ENCODE data around the gene DDX20. TPM values are rescaled to one million over a fixed set of nuclear protein-coding genes. Genes with fewer than 3 reads are reported as not detected.
"Not testable (repeated sequence)": the region's sequence is repeated elsewhere in the genome, so short reads cannot be mapped to it uniquely, and the experiment has no call there.

The DDX20 gene
- total RNA-seq, 1 donor from 2014 or later: 7.1 TPM

DNA sequence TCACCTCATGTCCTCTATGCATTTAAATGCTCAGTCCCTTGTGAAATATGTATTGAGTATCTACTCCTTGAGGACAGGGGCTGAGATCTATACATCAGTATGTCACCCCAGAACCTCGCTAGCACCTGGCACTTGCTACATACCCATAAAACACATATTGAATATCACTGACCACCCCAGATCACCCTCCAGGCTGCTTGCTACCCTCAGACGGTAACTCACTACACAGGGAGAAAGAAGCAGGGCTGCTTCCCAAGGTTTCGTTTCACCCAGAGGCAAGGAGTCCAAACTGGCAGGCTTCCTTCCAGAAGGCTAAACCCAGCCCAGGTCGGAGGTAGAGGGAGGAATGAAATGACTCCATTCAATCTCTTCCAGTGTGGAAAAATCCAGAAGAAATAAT, 25.0 kb upstream of the DDX20 start:
- intact Hi-C loops (cut with micrococcal nuclease): no loop called here
- ATAC-seq (no peak), DNase-seq (no peak)

DNA sequence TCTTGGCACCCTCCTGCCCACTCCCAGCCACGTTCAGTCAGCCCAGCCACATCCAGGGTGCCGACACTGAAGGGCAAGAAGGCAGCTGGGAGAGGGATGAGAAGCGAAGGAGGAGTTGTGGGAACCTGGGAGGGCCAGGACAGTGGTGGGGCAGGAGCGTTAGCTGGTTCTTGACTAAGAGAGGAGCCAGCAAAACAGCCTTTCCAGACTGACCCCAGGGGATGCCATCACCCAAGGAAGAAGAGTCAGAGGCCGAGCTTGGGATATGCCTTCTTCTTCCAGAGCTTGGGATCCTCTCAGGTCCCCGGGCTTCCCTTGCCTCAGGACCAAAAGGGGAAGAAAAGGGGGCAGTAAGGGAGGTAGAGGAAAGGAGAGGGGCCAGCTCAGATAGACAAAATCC, 23.7 kb upstream of the DDX20 start:
- intact Hi-C loops (cut with micrococcal nuclease): no loop called here
- ATAC-seq: no peak
- no peak for DNase-seq

DNA sequence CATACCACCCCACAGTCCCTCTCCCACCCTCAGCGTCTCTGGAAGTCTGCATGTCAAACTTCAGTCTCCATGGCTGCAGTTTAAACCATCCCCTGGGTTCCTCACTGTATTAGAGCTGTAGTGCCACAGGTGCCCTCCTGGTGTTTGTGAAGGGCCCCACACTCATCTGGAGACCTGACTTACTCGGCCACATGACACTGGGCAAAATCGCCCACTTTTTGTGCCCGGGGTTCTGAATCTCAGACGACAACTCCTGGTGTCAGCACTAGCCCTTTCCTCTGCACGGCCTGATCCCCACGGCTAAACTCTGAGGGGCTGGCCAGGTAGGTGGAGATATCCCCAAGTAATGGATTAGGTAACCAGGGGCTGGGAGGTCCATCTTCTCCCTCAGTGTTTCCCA, 23.0 kb upstream of the DDX20 start:
- ATAC-seq (no peak), DNase-seq (no peak)
- intact Hi-C loops (cut with micrococcal nuclease): no loop called here

DNA sequence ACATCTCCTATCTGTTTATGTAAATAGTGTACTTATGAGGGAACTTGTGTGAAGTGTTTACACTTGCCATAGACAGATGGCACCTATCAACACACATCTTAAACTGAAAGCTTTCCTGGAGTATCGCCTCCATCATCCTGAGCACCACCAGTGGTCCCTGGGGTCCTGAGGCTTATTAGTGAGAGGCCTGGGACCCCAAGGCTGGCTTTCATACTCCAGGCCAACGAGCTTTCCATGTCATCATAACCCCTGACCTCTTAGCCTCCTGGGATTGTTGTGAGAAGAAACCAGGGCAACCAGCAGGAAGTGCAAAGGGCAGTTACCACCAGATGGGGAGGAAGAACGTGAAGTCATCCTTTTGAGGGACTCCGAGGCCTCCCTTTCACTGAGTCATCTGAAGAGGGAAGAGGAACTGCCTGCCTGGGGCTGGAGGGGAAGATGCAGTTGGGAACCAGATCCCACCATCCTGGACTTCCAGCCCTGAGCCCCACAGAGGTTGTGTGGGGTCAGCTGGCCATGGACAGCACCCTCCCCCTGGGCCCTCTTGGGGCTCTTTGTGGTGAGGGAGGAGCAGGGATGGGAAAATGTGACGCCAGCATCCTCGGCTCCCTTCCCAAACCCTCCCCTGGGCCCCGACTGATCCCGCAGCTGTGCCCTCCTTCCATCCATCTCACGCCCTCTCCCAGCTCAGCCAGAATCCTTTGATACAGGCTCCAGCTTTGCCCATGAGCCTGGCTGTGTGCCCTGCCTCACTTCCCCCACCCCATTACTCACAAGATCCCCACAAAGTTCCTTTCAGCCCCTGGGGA, 22.3 kb upstream of the DDX20 start:
- ATAC-seq (peak; percentile 37), DNase-seq (peak; percentile 77)
- intact Hi-C loops (cut with micrococcal nuclease): no loop called here

DNA sequence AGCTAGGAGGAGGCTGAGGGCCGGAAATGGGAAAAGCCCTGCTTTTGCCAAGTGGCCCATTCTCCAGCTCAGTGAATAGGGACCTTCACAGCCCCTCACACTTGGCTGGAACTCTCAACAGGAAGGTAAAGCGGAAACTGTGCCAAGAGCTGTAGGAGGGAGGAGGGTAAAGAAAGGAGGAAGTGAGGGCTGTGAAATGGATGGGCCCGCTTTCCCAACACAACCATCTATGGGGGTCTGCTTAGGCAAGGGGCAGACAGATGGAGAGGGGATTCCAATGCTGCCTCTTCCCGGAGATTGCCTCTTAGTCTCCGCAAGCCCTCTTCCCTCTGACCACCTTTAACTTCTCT, 21.7 kb upstream of the DDX20 start:
- no peak for ATAC-seq
- intact Hi-C loops (cut with micrococcal nuclease): no loop called here
- no peak for DNase-seq

DNA sequence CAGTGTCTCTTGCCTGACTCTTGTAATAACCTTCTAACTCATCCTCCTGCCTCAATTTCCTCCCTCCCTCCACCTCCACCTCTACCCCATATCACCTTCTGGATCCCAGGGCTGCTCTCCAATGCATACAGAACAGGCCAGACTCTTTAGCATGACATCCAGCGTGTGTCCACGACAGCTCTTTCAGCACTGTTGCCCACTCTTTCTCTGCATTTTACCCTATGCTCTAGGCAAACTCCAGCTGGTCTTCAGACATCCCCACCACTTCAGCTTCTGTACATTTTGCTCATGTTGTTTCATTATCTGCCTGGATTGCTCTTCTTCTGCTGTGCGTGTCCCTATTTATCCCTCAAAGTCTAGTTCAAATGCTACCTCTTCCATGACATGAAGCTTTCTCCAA, 21.3 kb upstream of the DDX20 start:
- no peak for DNase-seq
- intact Hi-C loops (cut with micrococcal nuclease): no loop called here
- no peak for ATAC-seq

DNA sequence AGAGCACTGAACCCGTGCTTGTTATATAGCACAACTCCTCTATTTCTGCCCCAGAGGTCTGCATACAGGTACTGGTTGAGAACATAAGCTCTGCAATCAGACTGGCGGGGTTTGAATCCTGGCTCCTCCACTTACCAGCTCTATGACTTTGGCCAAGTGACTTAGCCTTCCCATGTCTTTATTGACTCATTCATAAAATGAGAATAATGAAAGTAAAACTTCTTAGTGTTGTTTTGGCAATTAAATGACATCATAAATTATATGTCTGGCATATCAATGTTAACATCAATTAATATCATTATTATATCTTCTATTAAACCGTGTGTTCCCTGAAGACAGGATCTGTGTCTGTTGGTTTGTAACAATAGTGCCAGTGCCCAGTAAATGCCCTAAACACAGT, 20.8 kb upstream of the DDX20 start:
- ATAC-seq (no peak), DNase-seq (no peak)
- intact Hi-C loops (cut with micrococcal nuclease): no loop called here

DNA sequence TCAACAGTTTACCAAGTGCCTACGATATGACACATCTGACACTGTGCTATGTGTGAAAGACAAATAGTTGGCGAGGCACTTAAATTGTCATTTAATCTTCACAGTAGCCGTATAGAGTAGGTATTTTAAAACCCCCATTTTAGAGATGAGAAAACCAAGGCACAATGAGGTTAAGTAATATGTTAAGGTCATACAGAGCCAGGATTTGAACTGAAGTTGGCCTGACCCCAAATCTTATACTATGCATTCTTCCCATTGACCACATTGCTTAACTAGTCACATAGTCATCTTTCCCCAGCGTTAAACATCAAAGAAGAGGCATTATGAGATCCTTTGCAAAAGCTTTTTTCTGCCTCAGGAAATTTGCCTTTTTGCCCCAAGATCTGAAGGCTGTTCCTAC, 20.4 kb upstream of the DDX20 start:
- intact Hi-C loops (cut with micrococcal nuclease): no loop called here
- DNase-seq (no peak), ATAC-seq (no peak)

DNA sequence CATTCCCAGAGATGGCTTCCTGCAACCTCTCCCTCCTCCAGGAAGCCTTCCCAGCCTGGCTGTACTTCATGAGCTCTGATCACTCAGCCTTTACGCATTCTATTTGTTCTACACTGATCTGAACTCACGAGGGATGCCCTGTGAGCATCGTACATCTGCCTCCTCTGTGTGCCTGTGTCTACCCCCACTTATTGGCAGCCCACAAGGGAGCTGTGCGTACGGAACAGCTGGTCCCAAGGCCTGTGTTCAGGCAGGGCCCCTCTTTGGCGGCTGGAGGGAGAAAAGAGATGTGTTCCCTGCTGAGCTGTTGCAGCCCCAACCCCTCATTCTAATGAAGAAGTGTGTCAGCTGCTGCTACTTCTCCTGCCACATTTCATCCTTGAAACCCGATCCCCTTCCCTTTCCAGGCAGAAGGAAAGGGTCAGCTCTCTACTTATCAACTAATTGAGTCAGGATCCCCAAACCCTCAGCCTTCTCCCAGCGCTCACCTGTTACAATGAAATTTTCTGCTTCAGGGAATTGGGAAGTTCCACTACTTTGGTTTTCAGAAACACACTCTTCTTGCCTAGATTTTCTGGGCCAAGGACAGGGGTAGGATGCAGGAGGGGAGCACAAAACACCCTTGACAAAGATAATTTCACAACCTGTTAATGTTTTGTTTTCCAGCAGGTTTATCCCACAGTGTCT, 19.7 kb upstream of the DDX20 start:
- DNase-seq: no peak

DNA sequence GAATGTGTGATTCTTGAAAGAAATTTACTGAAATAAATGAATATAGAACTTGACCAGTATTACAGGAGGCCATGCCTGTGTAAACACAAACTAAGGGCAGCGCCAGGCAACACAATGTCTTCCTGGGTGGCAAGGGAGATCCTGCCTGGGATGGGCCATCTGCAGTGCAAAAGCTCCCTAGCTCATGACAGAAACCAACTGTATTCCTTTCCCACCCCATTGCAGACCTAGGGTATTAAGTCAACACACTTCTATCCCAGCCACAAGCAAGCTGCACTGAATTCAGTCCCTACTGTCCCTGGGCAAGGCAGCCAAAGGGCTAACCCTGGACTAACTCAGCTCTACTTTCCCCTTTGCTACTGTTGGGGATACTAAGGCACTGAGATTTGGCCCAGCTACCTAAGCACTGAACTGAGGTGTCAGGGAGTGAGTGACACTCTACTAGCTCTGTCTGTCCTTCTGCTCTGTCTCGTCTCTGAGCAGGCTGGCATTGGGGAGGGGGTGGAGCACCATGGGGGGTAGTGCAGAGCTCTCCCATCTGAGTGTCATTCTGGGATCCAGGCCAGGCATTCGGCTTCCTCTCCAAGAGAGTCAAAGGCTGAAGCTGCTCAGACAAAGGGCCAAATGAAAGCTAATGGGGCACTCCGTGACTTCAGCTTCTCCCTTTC, 19.0 kb upstream of the DDX20 start:
- intact Hi-C loops (cut with micrococcal nuclease): no loop called here
- DNase-seq (peak; percentile 85), ATAC-seq (peak; percentile 29)

More for the DNA sequence above, 19.7 kb upstream of the DDX20 start:
- intact Hi-C loops (cut with micrococcal nuclease): no loop called here
- no peak for ATAC-seq

DNA sequence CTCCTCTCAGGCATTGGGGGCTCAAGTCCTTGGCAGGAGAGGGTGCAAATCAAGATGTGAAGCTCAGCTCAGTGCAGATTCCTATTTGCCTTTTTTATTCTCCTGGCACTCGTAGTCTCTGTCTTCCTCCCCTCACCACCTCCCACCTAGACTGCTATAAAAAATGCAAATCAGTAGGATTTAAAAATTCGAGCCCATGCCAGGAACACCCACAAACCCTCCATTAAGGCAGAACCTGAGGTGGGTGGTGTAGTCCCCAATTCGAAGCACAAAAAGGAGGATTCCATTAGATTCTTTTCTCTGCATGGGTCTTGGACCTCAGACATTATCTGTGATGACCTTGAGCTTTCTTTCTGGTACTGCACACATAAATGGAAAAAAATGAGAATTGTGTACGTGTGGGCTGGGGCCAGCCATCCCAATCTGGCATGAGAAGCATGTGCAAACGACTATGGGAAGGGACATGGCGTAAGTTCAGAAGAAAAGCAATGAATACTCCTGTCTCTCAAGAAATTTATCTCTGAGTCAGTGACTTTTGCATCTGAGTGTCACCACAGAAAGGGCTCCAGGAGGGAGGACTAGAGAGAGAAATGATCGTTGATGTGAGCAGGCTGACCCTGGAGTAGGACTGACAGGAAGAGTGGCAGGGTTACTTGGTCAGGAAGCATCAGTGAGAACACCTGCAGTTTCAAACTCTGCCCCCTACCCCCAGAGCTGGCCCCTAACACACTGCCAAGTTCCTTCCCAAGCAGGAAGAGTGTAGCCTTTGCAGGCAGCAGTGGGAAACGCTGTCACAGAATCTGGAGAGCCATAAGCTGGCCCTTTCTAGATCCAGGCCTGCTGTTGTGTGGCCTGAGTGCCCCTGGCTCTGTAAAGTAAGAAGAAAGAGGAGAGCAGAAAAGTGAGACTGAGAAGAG, 18.2 kb upstream of the DDX20 start:
- no peak for ATAC-seq
- intact Hi-C loops (cut with micrococcal nuclease): no loop called here
- DNase-seq: no peak

DNA sequence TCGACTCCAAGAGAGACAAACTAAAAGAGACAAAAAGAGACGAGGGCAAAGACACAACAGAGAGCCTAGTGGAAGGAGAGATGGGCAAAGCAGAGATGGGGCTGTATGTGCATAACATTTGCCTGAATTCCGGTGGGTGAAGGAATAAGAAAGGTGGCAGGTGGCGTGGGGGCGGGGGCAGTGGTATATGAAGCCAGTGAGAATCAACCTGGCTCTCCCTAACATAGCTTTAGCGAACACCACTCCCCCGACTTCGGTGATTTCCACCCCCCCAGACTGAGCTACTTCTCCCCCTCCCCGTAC, 17.6 kb upstream of the DDX20 start:
- ATAC-seq (no peak), DNase-seq (no peak)
- intact Hi-C loops (cut with micrococcal nuclease): no loop called here

DNA sequence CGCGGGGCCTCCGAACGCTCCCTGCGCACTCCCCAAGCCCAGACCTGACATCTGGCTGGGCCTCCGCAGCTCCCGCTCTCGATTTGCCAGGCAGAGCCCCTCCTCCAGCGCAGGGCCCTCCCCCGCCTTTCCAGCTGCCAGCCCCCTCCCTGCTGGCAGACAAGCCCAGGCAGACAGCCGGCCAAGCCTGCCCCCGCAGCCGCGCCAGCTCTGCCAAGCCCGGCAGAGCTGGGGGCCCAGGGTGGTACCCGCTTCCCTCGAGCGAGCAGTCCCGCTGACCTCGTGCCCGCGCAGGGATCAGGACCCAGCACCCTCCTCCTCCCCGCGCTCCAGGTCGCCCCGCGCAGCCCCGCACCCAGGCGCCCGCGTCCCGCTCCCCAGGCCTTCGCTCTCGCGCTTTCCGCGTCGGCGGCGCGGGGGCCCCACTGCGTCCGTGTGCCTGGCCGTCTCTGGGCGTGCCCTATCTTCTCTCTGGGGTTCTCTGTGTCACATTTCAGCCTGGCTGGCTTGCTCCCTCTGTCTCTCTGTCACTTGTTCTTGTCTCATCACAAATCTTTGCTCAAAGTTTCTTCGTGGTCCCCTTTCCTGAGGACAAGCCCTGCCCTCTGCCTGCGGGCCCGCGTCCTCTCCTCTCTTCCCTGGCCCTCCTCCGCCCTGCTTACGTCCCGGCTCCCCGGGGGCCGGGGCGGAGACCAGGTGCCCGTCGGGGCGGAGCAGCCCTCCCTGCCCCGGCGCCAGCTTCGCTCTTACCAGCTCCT, 17.1 kb upstream of the DDX20 start:
- DNase-seq (peak; percentile 90), ATAC-seq (peak; percentile 70)
- intact Hi-C loops (cut with micrococcal nuclease): no loop called here

DNA sequence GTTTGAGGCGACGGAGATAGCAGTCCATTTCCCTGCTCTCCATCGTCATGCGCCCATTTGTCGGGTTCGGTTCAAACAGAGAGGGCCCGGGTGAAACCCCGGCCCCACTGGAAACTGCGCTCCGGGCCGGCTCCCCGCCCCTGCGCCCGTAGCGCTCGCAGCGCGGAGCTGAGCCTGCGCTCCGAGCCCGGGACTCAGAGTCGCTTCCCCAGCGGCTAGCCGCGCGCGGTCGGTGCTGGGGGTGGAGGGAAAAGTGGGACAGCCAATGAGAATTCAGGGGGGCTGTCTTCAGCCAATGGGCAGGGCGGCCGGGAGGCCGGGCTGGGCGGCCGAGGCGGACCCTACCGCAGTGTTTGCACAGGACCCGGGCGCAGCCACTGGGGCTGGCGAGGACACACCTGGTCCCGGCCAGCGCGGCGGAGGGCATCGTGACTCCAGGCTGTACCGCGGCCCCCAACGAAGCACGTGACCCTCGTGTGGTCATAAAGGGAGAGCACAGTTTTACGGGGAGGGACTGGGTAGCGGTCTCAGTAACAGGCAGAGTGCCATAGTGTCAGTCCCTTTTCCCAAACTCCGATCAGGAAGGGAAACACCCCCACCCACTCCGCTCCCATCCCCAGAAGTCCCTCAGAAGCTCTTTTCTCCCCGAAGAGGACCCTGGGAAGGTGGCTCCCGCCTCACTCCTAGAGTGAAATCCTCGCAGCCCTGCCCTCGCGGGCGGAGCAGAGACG, 16.3 kb upstream of the DDX20 start, which contains the start of gene INKA2:
INKA2 (minus strand) TSS at position 202 of the 731 bp plus-strand sequence; CDS start at position 49, 153 bp downstream.
- DNase-seq (peak; percentile 95), ATAC-seq (peak; percentile 86)
- intact Hi-C loops (cut with micrococcal nuclease): no loop called here

DNA sequence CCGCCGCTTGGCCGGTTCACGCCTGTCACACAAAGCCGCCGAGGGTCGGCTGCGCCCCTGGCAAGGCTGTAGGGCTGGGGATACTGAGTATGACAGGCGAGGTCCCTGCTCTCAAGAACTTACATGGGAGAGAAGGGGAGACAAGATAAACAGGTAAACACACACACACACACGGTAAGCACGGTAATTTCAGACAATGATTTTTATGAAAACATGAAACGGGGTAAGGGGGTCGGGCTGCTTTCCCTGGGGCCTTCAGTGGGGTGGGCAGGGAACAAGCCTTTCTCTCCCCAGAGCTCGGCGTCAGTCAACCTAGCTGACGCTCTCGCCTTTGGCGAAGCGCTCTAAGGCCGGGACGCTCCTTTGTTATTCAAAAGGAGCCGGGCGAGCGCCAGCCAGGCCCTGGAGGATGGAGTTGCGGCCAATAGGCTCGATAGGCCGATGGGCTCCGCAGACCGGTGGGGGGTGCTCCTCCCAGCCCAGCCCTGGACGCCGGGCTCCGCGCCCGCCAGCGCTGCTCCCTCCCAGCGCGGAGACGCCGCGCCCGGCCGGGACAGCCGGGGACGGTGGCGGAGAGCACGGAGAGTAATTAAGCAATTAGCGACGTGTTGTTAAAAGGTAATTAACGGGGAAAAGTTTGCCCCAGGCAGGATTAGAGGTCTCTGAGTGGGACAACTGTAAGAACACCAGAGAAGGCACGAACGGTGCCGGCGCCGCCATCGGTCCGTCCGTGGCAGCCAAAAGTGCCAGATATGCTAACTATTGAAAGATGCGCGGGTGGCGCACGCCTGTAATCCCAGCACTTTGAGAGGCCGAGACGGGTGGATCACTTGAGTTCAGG, 15.6 kb upstream of the DDX20 start:
- peak; percentile 63 for ATAC-seq
- intact Hi-C loops (cut with micrococcal nuclease): no loop called here
- peak; percentile 86 for DNase-seq

DNA sequence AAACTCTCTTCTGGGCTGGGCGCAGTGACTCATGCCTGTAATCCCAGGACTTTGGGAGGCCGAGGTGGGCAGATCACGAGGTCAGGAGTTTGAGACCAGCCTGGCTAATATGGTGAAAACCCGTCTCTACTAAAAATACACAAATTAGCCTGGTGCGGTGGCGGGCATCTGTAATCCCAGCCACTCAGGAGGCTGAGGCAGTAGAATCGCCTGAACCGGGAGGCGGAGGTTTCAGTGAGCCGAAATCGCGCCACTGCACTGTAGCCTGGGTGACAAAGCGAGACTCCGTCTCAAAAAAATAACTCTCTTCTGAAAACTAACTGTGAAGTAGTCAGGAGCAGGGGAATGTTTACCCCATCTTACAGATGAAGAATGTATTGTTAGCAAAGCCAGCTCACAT, 13.4 kb upstream of the DDX20 start:
- ATAC-seq; intact Hi-C loops (cut with micrococcal nuclease); DNase-seq: not testable (repeated sequence)

DNA sequence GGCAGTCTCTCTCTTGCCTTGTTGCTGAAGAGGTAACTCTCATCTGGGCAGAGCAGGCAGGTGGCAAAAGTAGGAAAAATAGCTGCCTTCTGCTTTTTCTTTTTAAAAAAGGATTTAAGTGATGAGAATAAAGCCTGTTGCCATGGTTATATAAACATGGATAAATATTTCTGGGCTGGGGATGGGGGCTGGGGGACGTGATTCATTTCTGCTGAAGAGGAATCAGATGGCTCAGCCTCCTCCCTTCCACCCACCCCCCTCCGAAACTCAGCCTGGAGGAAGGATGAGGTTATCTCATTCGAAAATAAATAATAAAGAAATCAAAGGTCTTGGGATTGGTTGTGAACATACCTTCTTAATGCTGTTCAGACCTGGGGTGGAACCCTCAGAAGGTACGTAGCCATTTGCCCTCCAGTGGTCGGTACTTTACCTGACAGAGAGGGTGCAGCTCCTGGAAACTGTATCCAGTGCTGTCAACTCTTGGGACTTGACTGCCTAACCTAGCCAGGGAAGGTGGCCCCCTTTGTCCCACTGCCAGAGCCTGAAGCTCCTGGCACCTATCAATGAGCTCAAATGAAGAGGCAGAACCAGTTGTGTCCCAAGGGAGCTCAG, 12.7 kb upstream of the DDX20 start:
- no peak for ATAC-seq
- intact Hi-C loops (cut with micrococcal nuclease): no loop called here
- DNase-seq: no peak

Data from left ventricle myocardium superior (tissue), 1 donor.